ENCODE results near the gene C14orf119.

C14orf119 gene

DNA sequence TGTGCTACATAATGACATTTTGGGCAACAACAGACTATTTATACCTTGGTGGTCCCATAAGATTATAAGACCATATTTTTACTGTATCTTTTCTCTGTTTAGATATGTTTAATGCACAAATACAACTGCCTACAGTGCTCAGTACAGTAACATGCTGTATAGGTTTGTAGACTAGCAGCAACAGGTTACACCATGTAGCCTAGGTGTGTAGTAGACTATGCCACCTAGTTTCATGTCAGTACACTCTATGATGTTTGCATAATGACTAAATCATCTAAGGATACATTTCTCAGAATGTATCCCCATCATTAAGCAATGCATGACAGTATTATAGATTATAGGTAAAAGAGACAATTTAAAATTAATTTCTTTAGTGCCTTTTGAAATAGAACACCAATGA lies 54.4 kb downstream of the C14orf119 start:
- no peak for DNase-seq (ENCODE audit: low spot score)

Measured in hematopoietic multipotent progenitor cell treated with erythropoietin and hydrocortisone succinate and interleukin-3 and kit ligand, for 17 days (in vitro differentiated cells).